HEK293 (cell line): ENCODE data around the gene USH1G.

Experiments used
- CTCF ChIA-PET: fragments of 350-600 bp; formaldehyde crosslinking; extraction: SDS; loops from one replicate; lab custom pipeline; 2021; ENCODE audit warnings: antibody characterized with exemption; lab: Yijun Ruan, JAX
- POLR2A ChIA-PET: fragments of 300-600 bp; formaldehyde crosslinking; extraction: SDS; loops from one replicate; lab custom pipeline; 2020; ENCODE audit warnings: antibody characterized with exemption, inconsistent platforms; lab: Yijun Ruan, JAX
- H3K27ac ChIP-seq: fragments of 200-500 bp; sonication (Bioruptor generic); 2 replicates; pipeline ENCODE4 v1.5.1; 2014; ENCODE audit warnings: low read depth, low read length, control low read depth, inconsistent platforms; ENCODE audit errors: extremely low read depth
- H3K36me3 ChIP-seq, 2 experiments: fragments of 200-500 bp in 1 of 2; sonication (Bioruptor generic) in 1 of 2; 1 replicate in 1 of 2; 2 replicates in 1 of 2; pipeline ENCODE4 v1.5.1; 2014 to 2017; ENCODE audit warnings: inconsistent platforms in 2 of 2, low read length in 2 of 2; ENCODE audit not compliant: control insufficient read depth in 2 of 2, insufficient read depth in 1 of 2
- H3K4me1 ChIP-seq: fragments of 200-500 bp; sonication (Bioruptor generic); 2 replicates; pipeline ENCODE4 v1.5.1; 2014; ENCODE audit warnings: mild to moderate bottlenecking, low read length, inconsistent platforms; ENCODE audit not compliant: control insufficient read depth, insufficient read depth
- H3K4me3 ChIP-seq: 2 replicates; pipeline ENCODE4 v1.5.1; 2011; ENCODE audit warnings: low read depth, mild to moderate bottlenecking, control low read depth, low read length, moderate library complexity
- H3K9me3 ChIP-seq: fragments of 200-500 bp; sonication (Bioruptor generic); 2 replicates; pipeline ENCODE4 v1.5.1; 2014; ENCODE audit warnings: low read depth, low read length, inconsistent platforms; ENCODE audit not compliant: control insufficient read depth, insufficient read depth
- GFI1B ChIP-seq: fragments of 450-650 bp; formaldehyde crosslinking; IDR thresholded peaks from 2 replicates; pipeline ENCODE4 v1.5.1; 2016; ENCODE audit warnings: missing biosample characterization, missing genetic modification characterization
- KLF1 ChIP-seq: fragments of 450-650 bp; formaldehyde crosslinking; IDR thresholded peaks from 2 replicates; pipeline ENCODE4 v1.5.1; 2016; ENCODE audit warnings: missing biosample characterization, missing genetic modification characterization
- KLF9 ChIP-seq: fragments of 450-650 bp; formaldehyde crosslinking; IDR thresholded peaks from 2 replicates; pipeline ENCODE4 v1.5.1; 2016; ENCODE audit warnings: missing biosample characterization, missing genetic modification characterization, low read depth
- MZF1 ChIP-seq: fragments of 450-650 bp; formaldehyde crosslinking; IDR thresholded peaks from 2 replicates; pipeline ENCODE4 v1.5.1; 2017; ENCODE audit warnings: missing biosample characterization, missing genetic modification characterization, borderline replicate concordance
- PRDM10 ChIP-seq: fragments of 450-650 bp; formaldehyde crosslinking; IDR thresholded peaks from 2 replicates; pipeline ENCODE4 v1.5.1; 2016; ENCODE audit warnings: missing biosample characterization, missing genetic modification characterization
- ZBTB1 ChIP-seq: fragments of 450-650 bp; formaldehyde crosslinking; IDR thresholded peaks from 2 replicates; pipeline ENCODE4 v1.5.1; 2016; ENCODE audit warnings: missing biosample characterization, missing genetic modification characterization
- ZFP37 ChIP-seq: fragments of 450-650 bp; formaldehyde crosslinking; IDR thresholded peaks from 2 replicates; pipeline ENCODE4 v1.5.1; 2016; ENCODE audit warnings: missing biosample characterization, missing genetic modification characterization
- ZNF138 ChIP-seq: fragments of 450-650 bp; formaldehyde crosslinking; IDR thresholded peaks from 2 replicates; pipeline ENCODE4 v1.5.1; 2016; ENCODE audit warnings: missing biosample characterization, missing genetic modification characterization, borderline replicate concordance
- ZNF148 ChIP-seq: fragments of 450-650 bp; formaldehyde crosslinking; IDR thresholded peaks from 2 replicates; pipeline ENCODE4 v1.5.0; 2017; ENCODE audit warnings: missing biosample characterization, missing genetic modification characterization, borderline replicate concordance
- ZNF18 ChIP-seq: fragments of 450-650 bp; formaldehyde crosslinking; IDR thresholded peaks from 2 replicates; pipeline ENCODE4 v1.5.1; 2016; ENCODE audit warnings: missing biosample characterization, missing genetic modification characterization
- ZNF214 ChIP-seq: fragments of 450-650 bp; formaldehyde crosslinking; IDR thresholded peaks from 2 replicates; pipeline ENCODE4 v1.5.1; 2017; ENCODE audit warnings: missing biosample characterization, mild to moderate bottlenecking, missing genetic modification characterization, borderline replicate concordance
- ZNF335 ChIP-seq: fragments of 450-650 bp; formaldehyde crosslinking; conservative IDR thresholded peaks from 2 replicates; pipeline ENCODE4 v1.5.1; 2016; ENCODE audit warnings: missing biosample characterization, missing genetic modification characterization
- ZNF513 ChIP-seq: fragments of 450-650 bp; IDR thresholded peaks from 2 replicates; pipeline ENCODE4 v1.5.1; 2018; ENCODE audit warnings: missing biosample characterization, missing genetic modification characterization
- ZNF555 ChIP-seq: fragments of 450-650 bp; formaldehyde crosslinking; conservative IDR thresholded peaks from 2 replicates; pipeline ENCODE4 v1.5.1; 2017; ENCODE audit warnings: missing biosample characterization, mild to moderate bottlenecking, missing genetic modification characterization, inconsistent platforms
- ZNF610 ChIP-seq: fragments of 450-650 bp; formaldehyde crosslinking; IDR thresholded peaks from 2 replicates; pipeline ENCODE4 v1.5.1; 2016; ENCODE audit warnings: missing biosample characterization, missing genetic modification characterization, borderline replicate concordance
- ZNF629 ChIP-seq: fragments of 450-650 bp; formaldehyde crosslinking; IDR thresholded peaks from 2 replicates; pipeline ENCODE4 v1.5.1; 2017; ENCODE audit warnings: missing biosample characterization, missing genetic modification characterization
- ZSCAN16 ChIP-seq: fragments of 450-650 bp; formaldehyde crosslinking; IDR thresholded peaks from 2 replicates; pipeline ENCODE4 v1.5.1; 2016; ENCODE audit warnings: missing biosample characterization, missing genetic modification characterization

USH1G gene

GRCh38 chr17:74939534-74939933, 16.5 kb upstream of the USH1G start:
- H3K4me3 ChIP-seq, result no peak overlapping the region
- ChIA-PET CTCF (interaction anchor here (0.6 to 1.6 kb wide), 4 partner anchors 13 to 443 kb away, joined by 4 to 6 read pairs (median 4); partner anchors contain the start of gene OTOP2), POLR2A (no interaction called here)
- H3K36me3 ChIP-seq, result no peaks in the 10 kb centered on the region
- TF ChIP-seq ZNF335 (tag by site-specific recombination) (0 out of 2 replicates have a peak, but pooled peaks have one; percentile 19), ZNF148 (tag by site-specific recombination) (no peak)
- no peaks in the 10 kb centered on the region for H3K4me1 ChIP-seq
- H3K27ac ChIP-seq, result no peak overlapping the region
- H3K9me3 ChIP-seq, result no peaks in the 10 kb centered on the region

GRCh38 chr17:74938194-74938950, 15.3 kb upstream of the USH1G start:
- ChIA-PET CTCF (interaction anchor here (0.8 to 1.4 kb wide), 2 partner anchors 22 to 663 kb away, joined by 3 to 5 read pairs; no protein-coding TSS in a partner anchor), POLR2A (interaction anchor here (0.8 kb wide), 1 partner anchor 65 kb away, joined by 4 read pairs; the partner anchor contains the start of gene FDXR)
- Histone ChIP-seq H3K36me3 (no peaks in the 10 kb centered on the region), H3K4me1 (no peaks in the 10 kb centered on the region), H3K4me3 (no peak overlapping the region), H3K9me3 (no peaks in the 10 kb centered on the region), H3K27ac (no peak overlapping the region)
- TF ChIP-seq PRDM10 (tag by site-specific recombination) (peak; percentile 71; the same call in 1 of the 2 replicates), ZNF610 (tag by site-specific recombination) (no peak)

GRCh38 chr17:74937064-74938051, 14.3 kb upstream of the USH1G start:
- ChIA-PET POLR2A (no interaction called here), CTCF (interaction anchor here (0.7 to 1.3 kb wide), 6 partner anchors 13 to 664 kb away, joined by 3 to 5 read pairs (median 3); partner anchors contain the start of gene OTOP2)
- H3K9me3 ChIP-seq, result no peaks in the 10 kb centered on the region
- H3K27ac ChIP-seq, result no peak overlapping the region
- no peaks in the 10 kb centered on the region for H3K4me1 ChIP-seq
- no peaks in the 10 kb centered on the region for H3K36me3 ChIP-seq
- no peak overlapping the region for H3K4me3 ChIP-seq
- no peak for TF ChIP-seq ZNF555 (tag by site-specific recombination)
- TF ChIP-seq MZF1 (tag by site-specific recombination), result no peak
- TF ChIP-seq KLF9 (tag by site-specific recombination), result 0 out of 2 replicates have a peak, but pooled peaks have one; percentile 27
- TF ChIP-seq ZNF138 (tag by site-specific recombination), result no peak
- no peak for TF ChIP-seq ZNF18 (tag by site-specific recombination)
- no peak for TF ChIP-seq ZNF513 (tag by site-specific recombination)
- TF ChIP-seq ZFP37 (tag by site-specific recombination), result no peak
- TF ChIP-seq GFI1B, result no peak
- no peak for TF ChIP-seq ZNF214 (tag by site-specific recombination)
- TF ChIP-seq ZSCAN16 (tag by site-specific recombination), result no peak
- no peak for TF ChIP-seq ZNF629 (tag by site-specific recombination)
- peak; percentile 90 for TF ChIP-seq KLF1 (tag by site-specific recombination)
- no peak for TF ChIP-seq ZBTB1 (tag by site-specific recombination)
